HL-60 (cell line): Measurements from ENCODE around the gene CHN2.

Experiments used
- CTCF ChIP-seq: IDR thresholded peaks from one replicate; pipeline ENCODE4 v1.5.1; 2011; ENCODE audit warnings: low read length, control low read depth, inconsistent platforms; ENCODE audit not compliant: insufficient read depth
- POLR2AphosphoS5 ChIP-seq: IDR thresholded peaks from 2 replicates; pipeline ENCODE4 v1.6.1; 2012; ENCODE audit warnings: low read depth
- SPI1 ChIP-seq: IDR thresholded peaks from 2 replicates; pipeline ENCODE4 v1.6.1; 2012; ENCODE audit warnings: low read depth, mild to moderate bottlenecking, borderline replicate concordance

DNA sequence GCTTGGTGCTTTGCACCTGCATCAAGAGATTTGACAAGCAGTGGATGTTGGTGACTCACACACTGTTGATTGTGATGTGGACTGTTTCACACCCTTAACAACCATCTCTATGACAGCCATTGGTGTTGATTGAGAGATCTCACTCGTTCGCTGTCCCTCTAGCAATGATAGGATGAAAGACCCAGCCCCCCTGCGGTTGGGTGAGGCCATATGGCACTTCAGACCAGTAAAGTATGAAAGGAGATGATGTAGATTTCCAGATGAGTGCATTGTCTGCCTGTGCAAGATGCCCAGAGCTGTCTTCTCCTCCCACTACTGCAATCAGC, 230.4 kb downstream of the CHN2 start:
- TF ChIP-seq CTCF (no peak), POLR2AphosphoS5 (no peak), SPI1 (no peak)
